GM23338 (cell line): ENCODE measurements around the gene MON2.

Experiments
- CTCF ChIP-seq, 2 experiments: fragments of 200-600 bp in 1 of 2; sonication (generic) in 1 of 2; conservative IDR thresholded peaks; 2 replicates each; pipeline versions ENCODE4 v1.5.1 to v1.6.1; 2016 to 2017; ENCODE audit warnings: antibody characterized with exemption in 2 of 2, low read depth in 2 of 2, mild to moderate bottlenecking in 2 of 2, moderate library complexity in 1 of 2
- EZH2phosphoT487 ChIP-seq: fragments of 200-600 bp; sonication (generic); IDR thresholded peaks from one replicate; pipeline ENCODE4 v1.8.1; 2018; ENCODE audit warnings: antibody characterized with exemption; ENCODE audit not compliant: unreplicated experiment
- JUNB ChIP-seq: IDR thresholded peaks from one replicate; pipeline ENCODE4 v1.6.1; 2016; ENCODE audit warnings: antibody characterized with exemption; ENCODE audit not compliant: unreplicated experiment
- POLR2AphosphoS5 ChIP-seq: IDR thresholded peaks from 2 replicates; pipeline ENCODE4 v1.6.1; 2016; ENCODE audit warnings: antibody characterized with exemption, low read depth

- TF ChIP-seq POLR2AphosphoS5 (no peak), CTCF (conservative IDR thresholded peaks at IDR 0.05; ENCODE audit: low read depth in 2 of 2) (no peak), EZH2phosphoT487 (no peak), JUNB (no peak)
These were observed 51.3 kb downstream of the MON2 start for GRCh38 chr12:62517887-62518286.
